Right kidney (tissue), 1 donor: ENCODE data around the gene CAND2.
"Not testable (repeated sequence)": the region's sequence is repeated elsewhere in the genome, so short reads cannot be mapped to it uniquely, and the experiment has no call there.

Source experiments
- DNase-seq: peaks from one replicate; pipeline ENCODE4 v3.0.0-alpha.2; 2016

CAND2 gene

GRCh38 chr3:12768579-12769527 is 27.6 kb upstream of the CAND2 start:
- DNase-seq, result no peak

- no peak for DNase-seq
Observed at GRCh38 chr3:12769761-12770160, 26.7 kb upstream of the CAND2 start.

GRCh38 chr3:12771236-12771635 is 25.2 kb upstream of the CAND2 start:
- DNase-seq, result no peak

GRCh38 chr3:12772462-12772861 is 24.0 kb upstream of the CAND2 start:
- no peak for DNase-seq

- no peak for DNase-seq
Observed at GRCh38 chr3:12773030-12773709, 23.3 kb upstream of the CAND2 start.

- DNase-seq, result no peak
Observed at GRCh38 chr3:12773710-12774086, 22.8 kb upstream of the CAND2 start.

- DNase-seq, result no peak
Observed at GRCh38 chr3:12774619-12775018, 21.9 kb upstream of the CAND2 start.

- DNase-seq, result no peak
Observed at GRCh38 chr3:12775226-12775625, 21.3 kb upstream of the CAND2 start.

- DNase-seq, result not testable (repeated sequence)
Observed at GRCh38 chr3:12775970-12776369, 20.5 kb upstream of the CAND2 start.

GRCh38 chr3:12777171-12777570 is 19.3 kb upstream of the CAND2 start:
- no peak for DNase-seq

- no peak for DNase-seq
Observed at GRCh38 chr3:12780751-12781150, 15.7 kb upstream of the CAND2 start.

GRCh38 chr3:12782172-12782815 is 14.2 kb upstream of the CAND2 start:
- DNase-seq, result no peak

- no peak for DNase-seq
Observed at GRCh38 chr3:12785096-12785495, 11.4 kb upstream of the CAND2 start.

GRCh38 chr3:12787346-12787745 is 9.1 kb upstream of the CAND2 start:
- not testable (repeated sequence) for DNase-seq

- not testable (repeated sequence) for DNase-seq
Observed at GRCh38 chr3:12787967-12788690, 8.4 kb upstream of the CAND2 start.

- no peak for DNase-seq
Observed at GRCh38 chr3:12791430-12791829, 5.0 kb upstream of the CAND2 start.

- no peak for DNase-seq
Observed at GRCh38 chr3:12793701-12794100, 2.8 kb upstream of the CAND2 start.

GRCh38 chr3:12797124-12797891 is 828 bp downstream of the CAND2 start:
- DNase-seq, result no peak

GRCh38 chr3:12797892-12798558 is 1.5 kb downstream of the CAND2 start:
- DNase-seq, result no peak

GRCh38 chr3:12798559-12799179 is 2.2 kb downstream of the CAND2 start:
- no peak for DNase-seq
